Measurements from ENCODE around the gene SSBP4. TPM values are rescaled to one million over a fixed set of nuclear protein-coding genes. Genes with fewer than 3 reads are reported as not detected.

The SSBP4 gene
- total RNA-seq, 1 experiment from 2014 or later, result 46.1 TPM

DNA sequence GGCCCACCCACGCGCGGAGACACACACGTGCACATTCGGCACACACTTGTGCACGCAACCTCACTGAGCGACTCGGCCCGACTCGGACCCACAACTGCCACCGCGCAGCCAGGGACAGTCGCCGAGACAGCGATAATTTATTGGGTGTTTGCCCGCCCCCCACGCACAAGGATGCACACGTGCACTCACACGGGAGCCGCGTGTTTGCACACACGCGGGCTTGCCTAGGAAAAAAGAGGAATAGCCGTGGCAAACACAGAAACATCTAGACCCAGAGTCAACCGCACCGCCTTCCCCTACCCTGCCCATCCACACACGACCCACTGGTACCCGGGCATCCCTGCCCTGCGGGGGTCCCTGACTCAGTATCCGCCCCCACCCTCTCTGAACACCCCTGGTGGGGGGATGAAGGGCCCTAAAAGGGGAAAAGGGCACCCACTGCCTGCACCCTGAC lies 1.1 kb upstream of the SSBP4 start:
- peak overlapping the region; percentile 6 for H3K4me2 ChIP-seq (ENCODE audit: insufficient read depth, insufficient read length, low read length)
- TF ChIP-seq, protein P1, sequence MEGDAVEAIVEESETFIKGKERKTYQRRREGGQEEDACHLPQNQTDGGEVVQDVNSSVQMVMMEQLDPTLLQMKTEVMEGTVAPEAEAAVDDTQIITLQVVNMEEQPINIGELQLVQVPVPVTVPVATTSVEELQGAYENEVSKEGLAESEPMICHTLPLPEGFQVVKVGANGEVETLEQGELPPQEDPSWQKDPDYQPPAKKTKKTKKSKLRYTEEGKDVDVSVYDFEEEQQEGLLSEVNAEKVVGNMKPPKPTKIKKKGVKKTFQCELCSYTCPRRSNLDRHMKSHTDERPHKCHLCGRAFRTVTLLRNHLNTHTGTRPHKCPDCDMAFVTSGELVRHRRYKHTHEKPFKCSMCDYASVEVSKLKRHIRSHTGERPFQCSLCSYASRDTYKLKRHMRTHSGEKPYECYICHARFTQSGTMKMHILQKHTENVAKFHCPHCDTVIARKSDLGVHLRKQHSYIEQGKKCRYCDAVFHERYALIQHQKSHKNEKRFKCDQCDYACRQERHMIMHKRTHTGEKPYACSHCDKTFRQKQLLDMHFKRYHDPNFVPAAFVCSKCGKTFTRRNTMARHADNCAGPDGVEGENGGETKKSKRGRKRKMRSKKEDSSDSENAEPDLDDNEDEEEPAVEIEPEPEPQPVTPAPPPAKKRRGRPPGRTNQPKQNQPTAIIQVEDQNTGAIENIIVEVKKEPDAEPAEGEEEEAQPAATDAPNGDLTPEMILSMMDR (conservative IDR thresholded peaks at IDR 0.05), result no peak

More for the DNA sequence above, 1.1 kb upstream of the SSBP4 start:
- peaks cover 4% of the 10 kb centered on the region; the same call in 1 of the 2 replicates for H3K4me1 ChIP-seq (ENCODE audit: insufficient read depth, low read length)
- H2BK15ac ChIP-seq (ENCODE audit: low read depth, low read length), result no peak overlapping the region
- no peak overlapping the region for H3K18ac ChIP-seq (ENCODE audit: insufficient read length, low read depth, low read length)
- H3K9ac ChIP-seq (ENCODE audit: extremely low read depth, insufficient read length, low read length), result no peak overlapping the region
- Mint-ChIP-seq H3K4me3 (peak overlapping the region; percentile 53 to 78; a peak in 4 of 5 replicates), H3K9me3 (no peaks in the 10 kb centered on the region; a peak in 2 of 5 replicates), H3K27ac (peak overlapping the region in 1 of 3 experiments; percentile 86; a peak in 1 of 7 replicates), H3K36me3 (ENCODE audit: insufficient read depth in 1 of 3, low read depth in 3 of 3) (peaks cover 0 to 5% (median 0%) of the 10 kb centered on the region in 3 experiments; a peak in 1 of 7 replicates), H3K27me3 (ENCODE audit: low read depth) (peaks cover 59% of the 10 kb centered on the region), H3K4me1 (peaks cover 28 to 55% of the 10 kb centered on the region in 2 experiments)
- H2BK12ac ChIP-seq (ENCODE audit: insufficient read length, low read depth, low read length), result no peak overlapping the region
- no peak overlapping the region for H2AK5ac ChIP-seq (ENCODE audit: insufficient read length, low read length)
- no peak overlapping the region for H4K91ac ChIP-seq (ENCODE audit: insufficient read length, low read depth, low read length)
- H4K5ac ChIP-seq (ENCODE audit: insufficient read length, low read depth, low read length), result no peak overlapping the region
- no peak overlapping the region for H3T11ph ChIP-seq (ENCODE audit: low read length)
- H2AFZ ChIP-seq (ENCODE audit: low read length), result no peak overlapping the region
- no peak overlapping the region for H4K8ac ChIP-seq (replicated peaks; ENCODE audit: insufficient read length, low read depth, low read length)
- WGBS (ENCODE audit: extremely low coverage, insufficient read length, low lambda C conversion rate), result no CpG with 5 or more reads among the region's 30 CpGs
- DNase-seq, result no peak
- no peaks in the 10 kb centered on the region for H3K79me1 ChIP-seq (ENCODE audit: insufficient read depth, low read depth, low read length, poor library complexity, severe bottlenecking)
- H3K27ac ChIP-seq (ENCODE audit: insufficient read length, low read depth, low read length), result no peak overlapping the region
- H3K23me2 ChIP-seq (ENCODE audit: insufficient read length, low read depth, low read length, poor library complexity, severe bottlenecking), result peaks cover 14% of the 10 kb centered on the region
- no peak overlapping the region for H3K14ac ChIP-seq (ENCODE audit: insufficient read depth, low read length)
- H3K23ac ChIP-seq (ENCODE audit: insufficient read length, low read depth, low read length), result no peak overlapping the region
- no peaks in the 10 kb centered on the region for H3K9me3 ChIP-seq (ENCODE audit: control insufficient read depth, low read depth, low read length)
- H4K20me1 ChIP-seq (ENCODE audit: control insufficient read depth, insufficient read depth, insufficient read length), result no peaks in the 10 kb centered on the region
- no peaks in the 10 kb centered on the region; the same call in 1 of the 2 replicates for H3K27me3 ChIP-seq (ENCODE audit: insufficient read depth, low read length)
- H2BK5ac ChIP-seq (ENCODE audit: insufficient read length, low read length), result no peak overlapping the region
- H3K79me2 ChIP-seq (ENCODE audit: insufficient read depth, low read length), result no peaks in the 10 kb centered on the region
- no peak overlapping the region for H3K56ac ChIP-seq (ENCODE audit: insufficient read length, low read depth, low read length)
- no peak overlapping the region for H2BK120ac ChIP-seq (ENCODE audit: low read depth, low read length, poor library complexity, severe bottlenecking)
- no peak overlapping the region for H2BK20ac ChIP-seq (ENCODE audit: low read depth, low read length, poor library complexity, severe bottlenecking)
- H3K4ac ChIP-seq (ENCODE audit: low read depth, low read length), result no peak overlapping the region

Measured in H9 (cell line).